Stimulated activated CD4-positive, alpha-beta T cell treated with anti-CD3 and anti-CD28 coated beads, Interleukin-1b, Interleukin-23, amount 100 ng/mL, for 4 hours (primary cell): Measurements from ENCODE around the gene SCEL.
"Not testable (repeated sequence)": the region's sequence is repeated elsewhere in the genome, so short reads cannot be mapped to it uniquely, and the experiment has no call there.

Experiments used
- DNase-seq, 2 donors: peaks; one replicate each; pipeline ENCODE4 v3.0.0-alpha.2; 2020; ENCODE audit warnings: low read depth in 2 of 2

Gene SCEL

GRCh38 chr13:77535448-77535847 lies at the start of gene SCEL:
TSS of gene SCEL (plus strand) at chr13:77535706. CDS start at chr13:77555876, 20,170 bp downstream.
- no peak for DNase-seq

GRCh38 chr13:77489566-77490337 lies 45.8 kb upstream of the SCEL start:
- DNase-seq: no peak

- DNase-seq: no peak
Measured at GRCh38 chr13:77492982-77493381, 42.5 kb upstream of the SCEL start.

GRCh38 chr13:77494226-77494625 lies 41.3 kb upstream of the SCEL start:
- DNase-seq: no peak

GRCh38 chr13:77497350-77497749 lies 38.2 kb upstream of the SCEL start:
- no peak for DNase-seq

GRCh38 chr13:77497835-77498234 lies 37.7 kb upstream of the SCEL start:
- DNase-seq: no peak

- DNase-seq: no peak
Measured at GRCh38 chr13:77502104-77502720, 33.3 kb upstream of the SCEL start.

GRCh38 chr13:77503398-77503797 lies 32.1 kb upstream of the SCEL start:
- DNase-seq: no peak

- DNase-seq: no peak
Measured at GRCh38 chr13:77506874-77507273, 28.6 kb upstream of the SCEL start.

GRCh38 chr13:77507931-77508776 lies 27.4 kb upstream of the SCEL start:
- DNase-seq: no peak

GRCh38 chr13:77508959-77509620 lies 26.4 kb upstream of the SCEL start:
- no peak for DNase-seq

- DNase-seq: no peak
Measured at GRCh38 chr13:77510156-77510555, 25.4 kb upstream of the SCEL start.

GRCh38 chr13:77511552-77511951 lies 24.0 kb upstream of the SCEL start:
- DNase-seq: no peak

- DNase-seq: no peak
Measured at GRCh38 chr13:77513719-77514335, 21.7 kb upstream of the SCEL start.

GRCh38 chr13:77514336-77514726 lies 21.2 kb upstream of the SCEL start:
- no peak for DNase-seq

GRCh38 chr13:77515785-77516184 lies 19.7 kb upstream of the SCEL start:
- no peak for DNase-seq

GRCh38 chr13:77516342-77516789 lies 19.1 kb upstream of the SCEL start:
- no peak for DNase-seq

- no peak for DNase-seq
Measured at GRCh38 chr13:77518266-77518665, 17.2 kb upstream of the SCEL start.

GRCh38 chr13:77519396-77519795 lies 16.1 kb upstream of the SCEL start:
- DNase-seq: not testable (repeated sequence)

- DNase-seq: no peak
Measured at GRCh38 chr13:77519808-77520207, 15.7 kb upstream of the SCEL start.

- no peak for DNase-seq
Measured at GRCh38 chr13:77521194-77521593, 14.3 kb upstream of the SCEL start.
